Ishikawa (cell line): Measurements from ENCODE around the gene SH2B2.

ENCODE experiments used
- CEBPB ChIP-seq: IDR thresholded peaks from 2 replicates; pipeline ENCODE4 v1.6.1; 2012
- CREB1 ChIP-seq: IDR thresholded peaks from 2 replicates; pipeline ENCODE4 v1.6.1; 2012; ENCODE audit warnings: low read depth
- FOXM1 ChIP-seq: IDR thresholded peaks from 2 replicates; pipeline ENCODE4 v1.6.1; 2012; ENCODE audit warnings: low read depth, borderline replicate concordance
- MAX ChIP-seq: IDR thresholded peaks from 2 replicates; pipeline ENCODE4 v1.6.1; 2012
- RAD21 ChIP-seq: IDR thresholded peaks from 2 replicates; pipeline ENCODE4 v1.6.1; 2012; ENCODE audit warnings: low read depth
- TAF1 ChIP-seq: IDR thresholded peaks from 2 replicates; pipeline ENCODE4 v1.6.1; 2012; ENCODE audit warnings: low read depth, mild to moderate bottlenecking
- TCF12 ChIP-seq: IDR thresholded peaks from 2 replicates; pipeline ENCODE4 v1.6.1; 2012; ENCODE audit warnings: low read depth
- TEAD4 ChIP-seq: IDR thresholded peaks from 2 replicates; pipeline ENCODE4 v1.6.1; 2012
- USF1 ChIP-seq: IDR thresholded peaks from 2 replicates; pipeline ENCODE4 v1.6.1; 2012
- YY1 ChIP-seq: IDR thresholded peaks from 2 replicates; pipeline ENCODE4 v1.6.1; 2012; ENCODE audit warnings: low read depth
- ZBTB7A ChIP-seq: IDR thresholded peaks from 2 replicates; pipeline ENCODE4 v1.6.1; 2012; ENCODE audit warnings: low read depth

GRCh38 chr7:102248081-102248455 is 38.6 kb upstream of the SH2B2 start:
- TF ChIP-seq USF1, result no peak
- TF ChIP-seq RAD21, result no peak
- TF ChIP-seq ZBTB7A, result no peak
- no peak for TF ChIP-seq MAX
- no peak for TF ChIP-seq TEAD4
- TF ChIP-seq FOXM1, result no peak
- TF ChIP-seq CEBPB, result no peak
- TF ChIP-seq TCF12, result no peak
- no peak for TF ChIP-seq YY1
- TF ChIP-seq CREB1, result no peak
- no peak for TF ChIP-seq TAF1
